KBM-7 (cell line): ENCODE measurements around the gene SERAC1.

Experiments used
- DNase-seq: peaks from one replicate; pipeline ENCODE4 v3.0.0-alpha.2; 2015
- in situ Hi-C: fragments of 300-500 bp; cut with MboI; formaldehyde crosslinking; loops from 2 replicates; pipeline ENCODE4 v1.14.3; 2020; ENCODE audit warnings: low sequenced_read_pairs, low pct_unique_long_range_greater_than_20kb, mixed read lengths

SERAC1 gene

GRCh38 chr6:158150701-158151100, 17.4 kb downstream of the SERAC1 start:
- in situ Hi-C loops: no loop called here
- DNase-seq: no peak

- in situ Hi-C loops: no loop called here
- no peak for DNase-seq
Observed at GRCh38 chr6:158149641-158150040, 18.4 kb downstream of the SERAC1 start.

DNA sequence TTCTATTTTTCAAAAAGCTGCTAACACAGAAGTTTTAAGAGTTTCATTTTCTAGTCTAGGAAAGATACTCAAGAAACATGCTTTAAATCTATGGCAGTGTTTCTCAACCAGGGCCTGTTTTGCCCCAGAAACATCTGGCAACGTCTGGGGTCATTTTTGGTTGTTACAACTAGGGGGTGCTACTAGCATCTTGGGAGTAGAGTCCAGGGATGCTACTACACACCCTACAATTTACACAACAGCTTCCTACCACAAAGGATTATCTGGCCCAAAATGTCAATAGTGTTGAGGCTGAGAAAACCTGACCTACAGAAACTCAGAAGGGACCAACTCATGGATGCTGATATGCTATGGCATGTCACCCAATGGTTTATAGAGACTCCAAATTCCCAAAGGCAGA, 24.4 kb downstream of the SERAC1 start:
- DNase-seq: peak; percentile 44

DNA sequence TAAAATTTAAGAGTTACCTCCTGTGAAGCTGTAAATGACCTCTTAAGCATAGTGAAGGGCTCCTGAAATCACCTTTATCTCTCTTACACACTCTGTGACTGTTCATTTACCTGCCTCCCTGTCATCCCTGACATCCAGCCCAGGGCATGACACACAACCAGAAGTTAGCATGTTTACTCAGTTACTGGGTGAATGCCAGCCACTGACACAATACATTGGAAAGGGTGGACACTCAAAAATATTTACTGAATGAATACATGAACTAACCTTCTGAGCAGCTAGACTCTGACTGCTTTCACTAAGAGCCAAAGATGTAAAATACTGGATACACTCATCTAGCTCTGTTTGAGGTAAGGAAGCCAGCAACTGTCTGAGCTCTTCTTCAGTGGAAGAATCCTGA, 25.3 kb downstream of the SERAC1 start:
- in situ Hi-C loops: no loop called here
- DNase-seq: no peak

More for the DNA sequence above, 24.4 kb downstream of the SERAC1 start:
- in situ Hi-C loops: no loop called here

DNA sequence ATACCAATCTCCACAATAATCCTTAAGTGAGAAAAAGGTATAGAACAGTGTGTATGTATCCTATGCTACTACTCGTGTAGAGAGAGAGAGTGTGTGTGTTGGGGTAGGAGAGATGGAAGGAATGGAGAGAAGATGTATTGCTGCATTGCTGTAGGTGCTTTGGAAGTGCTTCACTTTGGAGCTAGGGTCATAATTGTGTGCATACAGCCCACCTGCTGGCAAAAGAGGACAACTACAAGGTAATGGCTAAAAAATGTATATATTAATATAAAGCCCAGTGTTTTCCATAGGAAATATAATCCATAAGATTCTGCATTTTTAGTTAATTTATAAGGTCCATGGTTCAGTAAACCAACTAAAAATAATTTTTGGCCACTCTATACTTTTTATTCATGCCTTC, 36.1 kb downstream of the SERAC1 start:
- peak; percentile 47 for DNase-seq
- in situ Hi-C loops: no loop called here

GRCh38 chr6:158125271-158125670, 42.8 kb downstream of the SERAC1 start:
- DNase-seq: no peak
- in situ Hi-C loops: no loop called here

GRCh38 chr6:158124288-158124687, 43.8 kb downstream of the SERAC1 start:
- in situ Hi-C loops: no loop called here
- DNase-seq: no peak

GRCh38 chr6:158122048-158122447, 46.0 kb downstream of the SERAC1 start:
- in situ Hi-C loops: no loop called here
- DNase-seq: no peak

- no peak for DNase-seq
- in situ Hi-C loops: no loop called here
Observed at GRCh38 chr6:158121335-158121734, 46.7 kb downstream of the SERAC1 start.

DNA sequence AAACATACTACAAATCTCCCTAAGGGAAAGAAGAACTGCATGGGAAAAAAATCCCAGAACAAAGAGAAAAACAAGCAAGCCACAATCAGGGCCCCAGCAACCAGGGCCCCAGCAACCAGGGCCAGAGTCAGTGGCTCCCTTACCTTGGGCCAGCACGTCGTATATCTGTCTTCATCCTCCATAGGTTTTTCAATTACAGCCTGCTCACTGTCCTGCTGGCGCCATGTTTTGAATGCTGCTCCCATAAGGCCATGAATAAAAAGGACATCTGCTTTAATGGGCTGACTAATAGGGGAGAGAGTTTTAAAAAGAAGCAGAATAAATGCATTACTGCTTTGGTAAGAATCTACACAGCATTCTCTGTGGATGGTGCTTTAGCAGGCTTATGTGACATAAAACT, 49.2 kb downstream of the SERAC1 start:
- DNase-seq: no peak
- in situ Hi-C loops: no loop called here

DNA sequence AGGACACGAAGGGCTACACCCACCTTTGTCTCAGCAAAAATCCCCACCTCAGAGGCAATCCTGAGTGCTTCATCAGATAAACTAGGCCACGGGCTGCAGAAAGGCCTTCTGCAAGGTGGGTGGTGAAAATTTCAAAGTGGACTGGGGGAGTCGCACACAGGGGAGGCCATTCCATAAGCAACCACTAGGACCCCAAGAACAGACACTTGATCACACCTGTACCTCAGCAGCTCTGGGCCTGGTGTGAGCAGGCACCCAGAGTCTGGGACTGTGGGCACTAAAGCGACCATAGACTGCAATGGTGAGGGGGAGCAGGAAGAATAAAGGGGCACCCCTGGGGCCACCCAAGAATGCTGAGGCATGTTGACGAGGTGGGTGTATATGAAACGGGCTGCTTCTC, 52.6 kb downstream of the SERAC1 start:
- in situ Hi-C loops: no loop called here
- DNase-seq: no peak

- in situ Hi-C loops: no loop called here
- no peak for DNase-seq
Observed at GRCh38 chr6:158115102-158115501, 53.0 kb downstream of the SERAC1 start.

DNA sequence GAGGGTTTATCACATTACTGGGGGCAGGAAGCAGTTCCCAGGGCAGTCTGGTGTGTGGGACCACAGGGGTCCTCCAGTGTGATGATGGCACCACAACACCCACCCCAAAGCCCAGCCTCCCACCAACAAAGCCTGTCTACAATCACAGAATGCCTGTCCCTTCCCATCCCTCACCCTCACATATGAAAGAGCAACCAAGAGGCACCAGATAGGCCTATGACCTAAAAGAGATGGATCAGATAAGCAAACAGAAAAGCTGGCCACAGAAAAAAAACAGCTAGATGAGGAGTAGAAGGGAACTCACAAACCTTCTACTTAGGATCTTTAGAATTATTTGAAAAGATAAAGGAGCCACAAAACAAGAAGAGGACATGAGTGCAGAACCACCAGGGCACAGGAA, 54.3 kb downstream of the SERAC1 start:
- in situ Hi-C loops: no loop called here
- DNase-seq: no peak

GRCh38 chr6:158111987-158112386, 56.1 kb downstream of the SERAC1 start:
- in situ Hi-C loops: no loop called here
- no peak for DNase-seq

- in situ Hi-C loops: no loop called here
Observed at GRCh38 chr6:158110986-158111385, 57.1 kb downstream of the SERAC1 start.

GRCh38 chr6:158109748-158110147, 58.3 kb downstream of the SERAC1 start:
- DNase-seq: no peak
- in situ Hi-C loops: no loop called here

More at GRCh38 chr6:158110986-158111385, 57.1 kb downstream of the SERAC1 start:
- no peak for DNase-seq

DNA sequence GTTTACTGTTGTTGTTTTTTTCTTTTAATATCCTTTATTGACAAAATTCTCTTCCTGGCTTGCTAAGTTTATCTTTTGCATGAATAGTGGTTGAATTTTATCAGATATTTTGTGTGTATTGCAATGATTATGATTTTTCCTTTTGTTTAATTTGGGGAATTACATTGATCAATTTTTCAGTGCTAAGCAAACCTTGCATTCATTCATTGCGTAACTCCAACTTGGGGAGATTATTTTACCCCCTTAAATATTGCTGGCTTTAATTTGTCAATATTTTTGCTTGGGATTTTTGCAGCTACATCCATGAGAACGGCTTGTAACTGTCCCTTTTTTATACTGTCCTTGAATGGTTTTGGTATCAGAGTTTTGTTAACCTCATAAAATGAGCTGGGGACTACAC, 63.4 kb downstream of the SERAC1 start:
- in situ Hi-C loops: no loop called here
- no peak for DNase-seq

GRCh38 chr6:158103228-158103627, 64.8 kb downstream of the SERAC1 start:
- no peak for DNase-seq
- in situ Hi-C loops: no loop called here

- in situ Hi-C loops: no loop called here
- DNase-seq: no peak
Observed at GRCh38 chr6:158095671-158096070, 72.4 kb downstream of the SERAC1 start.

GRCh38 chr6:158095031-158095430, 73.0 kb downstream of the SERAC1 start:
- no peak for DNase-seq
- in situ Hi-C loops: no loop called here

GRCh38 chr6:158092806-158093205, 75.3 kb downstream of the SERAC1 start:
- DNase-seq: no peak
- in situ Hi-C loops: no loop called here
